ENCODE measurements around the gene DPP6.

Gene DPP6

GRCh38 chr7:154652564-154652963 is 600.4 kb downstream of the DPP6 start:
- TF ChIP-seq CTCF (IDR thresholded peaks at IDR 0.05; ENCODE audit: extremely low read depth, insufficient read depth, missing control alignments), result no peak
- no peak for DNase-seq (ENCODE audit: low spot score)
- in situ Hi-C loops (cut with MboI; ENCODE audit: low pct_unique_long_range_greater_than_20kb, low sequenced_read_pairs, unreplicated experiment), result no loop called here

GRCh38 chr7:154653281-154653680 is 601.1 kb downstream of the DPP6 start:
- no peak for DNase-seq (ENCODE audit: low spot score)
- in situ Hi-C loops (cut with MboI; ENCODE audit: low pct_unique_long_range_greater_than_20kb, low sequenced_read_pairs, unreplicated experiment), result no loop called here
- TF ChIP-seq CTCF (IDR thresholded peaks at IDR 0.05; ENCODE audit: extremely low read depth, insufficient read depth, missing control alignments), result no peak

- no peak for TF ChIP-seq CTCF (IDR thresholded peaks at IDR 0.05; ENCODE audit: extremely low read depth, insufficient read depth, missing control alignments)
- no peak for DNase-seq (ENCODE audit: low spot score)
- in situ Hi-C loops (cut with MboI; ENCODE audit: low pct_unique_long_range_greater_than_20kb, low sequenced_read_pairs, unreplicated experiment), result no loop called here
Measured at GRCh38 chr7:154656618-154657017, 604.4 kb downstream of the DPP6 start.

GRCh38 chr7:154666768-154667167 is 614.6 kb downstream of the DPP6 start:
- in situ Hi-C loops (cut with MboI; ENCODE audit: low pct_unique_long_range_greater_than_20kb, low sequenced_read_pairs, unreplicated experiment), result no loop called here
- no peak for TF ChIP-seq CTCF (IDR thresholded peaks at IDR 0.05; ENCODE audit: extremely low read depth, insufficient read depth, missing control alignments)
- DNase-seq (ENCODE audit: low spot score), result no peak

- no peak for DNase-seq (ENCODE audit: low spot score)
- TF ChIP-seq CTCF (IDR thresholded peaks at IDR 0.05; ENCODE audit: extremely low read depth, insufficient read depth, missing control alignments), result no peak
- in situ Hi-C loops (cut with MboI; ENCODE audit: low pct_unique_long_range_greater_than_20kb, low sequenced_read_pairs, unreplicated experiment), result no loop called here
Measured at GRCh38 chr7:154672659-154673415, 620.6 kb downstream of the DPP6 start.

GRCh38 chr7:154674191-154674590 is 622.0 kb downstream of the DPP6 start:
- in situ Hi-C loops (cut with MboI; ENCODE audit: low pct_unique_long_range_greater_than_20kb, low sequenced_read_pairs, unreplicated experiment), result no loop called here
- no peak for TF ChIP-seq CTCF (IDR thresholded peaks at IDR 0.05; ENCODE audit: extremely low read depth, insufficient read depth, missing control alignments)
- no peak for DNase-seq (ENCODE audit: low spot score)

Measured in GM13977 (cell line).